Right lobe of liver (tissue), 6 donors: Measurements from ENCODE around the gene NFS1. TPM values are rescaled to one million over a fixed set of nuclear protein-coding genes. Genes with fewer than 3 reads are reported as not detected.

Experiments
- ATAC-seq, 4 donors: fragments of 200-7000 bp; cut with Tn5 transposase; one replicate each; pipeline ENCODE4 v1.9.1; 2020; ENCODE audit warnings: mild to moderate bottlenecking in 4 of 4, moderate library complexity in 4 of 4
- DNase-seq, 3 donors: peaks; one replicate each; pipeline ENCODE4 v3.0.0-alpha.2; 2020
- H3K27ac ChIP-seq, 3 donors: fragments of 200-600 bp; one replicate each; pipeline ENCODE4 v1.8.0; 2022
- H3K27me3 ChIP-seq, 2 donors: fragments of 200-600 bp; one replicate each; pipeline ENCODE4 v1.8.0; 2022
- H3K36me3 ChIP-seq, 4 donors: fragments of 200-600 bp; sonication (generic) in 1 of 4; one replicate each; pipeline versions ENCODE4 v1.5.1 to v1.8.0; 2017 to 2022; ENCODE audit warnings: control low read depth in 1 of 4
- H3K4me1 ChIP-seq, 4 donors: fragments of 200-600 bp; sonication (generic) in 1 of 4; one replicate each; pipeline versions ENCODE4 v1.5.1 to v1.8.0; 2017 to 2022; ENCODE audit warnings: control low read depth in 1 of 4
- H3K4me3 ChIP-seq, 3 donors: fragments of 200-600 bp; one replicate each; pipeline ENCODE4 v1.8.0; 2022
- H3K9me3 ChIP-seq, 4 donors: fragments of 200-600 bp; sonication (generic) in 1 of 4; one replicate each; pipeline versions ENCODE4 v1.5.1 to v1.8.0; 2017 to 2022; ENCODE audit warnings: control low read depth in 1 of 4
- CTCF ChIP-seq, 4 donors: fragments of 200-600 bp in 3 of 4; fragments of 450-650 bp in 1 of 4; IDR thresholded peaks; one replicate each; pipeline versions ENCODE4 v1.5.1 to v1.8.0; 2016 to 2022; ENCODE audit warnings: antibody characterized with exemption in 4 of 4, mild to moderate bottlenecking in 2 of 4
- POLR2A ChIP-seq: fragments of 450-650 bp; IDR thresholded peaks from one replicate; pipeline ENCODE4 v1.6.1; 2017; ENCODE audit warnings: antibody characterized with exemption, mild to moderate bottlenecking
- WGBS: methylation state at CpG from one replicate; pipeline ENCODE4 v1.1.6; 2018; ENCODE audit warnings: low coverage, low lambda C conversion rate; ENCODE audit not compliant: insufficient coverage; ENCODE audit errors: missing lambda C conversion rate; 5-methylcytosine and 5-hydroxymethylcytosine counted together
- intact Hi-C, 2 donors: fragments of 100-400 bp; cut with DNase I; formaldehyde crosslinking; loops; one replicate each; pipeline versions ENCODE4 v1.11.2 to v1.14.1; 2022
- total RNA-seq, 6 experiments: library from RNA; depleted of rRNA in 2 of 6; stranded (reverse); fragments of >200 nt in 2 of 6; fragmentation: NEBNext Ultra II Directional in 3 of 6; extraction: Animal tissue kit (Norgen Biotek cat#: 25700) in 3 of 6; gene quantifications; one replicate each; pipeline versions ENCODE4 v1.1.0 to v1.2.4, GENCODE V29; 2016 to 2023
- donor health status: DM: no; HTN: yes; CAD: no.
- donor health status: DM: no; HTN: no; CAD: no.
- donor health status: DM: no; HTN: no; CAD: no.
- donor health status: DM: no; HTN: yes; CAD: no.
- donor health status: DM: no; HTN: yes; CAD: no.

Gene NFS1
- total RNA-seq, 6 experiments from 2014 or later, result 30.9 to 63.7 (median 44.3) TPM

- H3K9me3 ChIP-seq, result no peaks in the 10 kb centered on the region
- H3K36me3 ChIP-seq, result peaks cover 0 to 27% (median 3%) of the 10 kb centered on the region in 4 donors
Observed at GRCh38 chr20:35653893-35654292, 45.3 kb downstream of the NFS1 start.

GRCh38 chr20:35653430-35653734 lies 45.8 kb downstream of the NFS1 start:
- Histone ChIP-seq H3K9me3 (no peaks in the 10 kb centered on the region), H3K27me3 (no peaks in the 10 kb centered on the region), H3K27ac (no peak overlapping the region), H3K4me1 (peaks cover 0 to 24% (median 4%) of the 10 kb centered on the region in 4 donors), H3K36me3 (peaks cover 0 to 27% (median 3%) of the 10 kb centered on the region in 4 donors), H3K4me3 (no peak overlapping the region)
- intact Hi-C loops, result no loop called here
- WGBS, result 100% methylated on average over 3 of the region's 3 CpGs
- DNase-seq (no peak), ATAC-seq (no peak)
- TF ChIP-seq POLR2A, result no peak
- no peak for TF ChIP-seq CTCF (IDR thresholded peaks at IDR 0.05)

More at GRCh38 chr20:35653893-35654292, 45.3 kb downstream of the NFS1 start:
- no peak overlapping the region for H3K4me3 ChIP-seq
- no peak for TF ChIP-seq CTCF (IDR thresholded peaks at IDR 0.05)
- no peak for TF ChIP-seq POLR2A
- peaks cover 0 to 23% (median 4%) of the 10 kb centered on the region in 4 donors for H3K4me1 ChIP-seq
- ATAC-seq (no peak), DNase-seq (no peak)
- intact Hi-C loops, result no loop called here
- WGBS, result 86% methylated on average over 4 of the region's 4 CpGs
- no peaks in the 10 kb centered on the region for H3K27me3 ChIP-seq
- no peak overlapping the region for H3K27ac ChIP-seq

GRCh38 chr20:35652641-35653429 lies 46.3 kb downstream of the NFS1 start:
- no peak for DNase-seq
- H3K27me3 ChIP-seq, result no peaks in the 10 kb centered on the region
- no peak overlapping the region for H3K4me3 ChIP-seq
- H3K4me1 ChIP-seq, result peaks cover 0 to 19% (median under 1%) of the 10 kb centered on the region in 4 donors
- H3K27ac ChIP-seq, result no peak overlapping the region
- H3K36me3 ChIP-seq, result peaks cover 0 to 27% (median 3%) of the 10 kb centered on the region in 4 donors
- H3K9me3 ChIP-seq, result no peaks in the 10 kb centered on the region
- intact Hi-C loops, result no loop called here
- ATAC-seq, result peak in 1 of 4 donors; percentile 29
- TF ChIP-seq CTCF (IDR thresholded peaks at IDR 0.05), result no peak
- TF ChIP-seq POLR2A, result no peak
- WGBS, result 88% methylated on average over 6 of the region's 13 CpGs

- H3K9me3 ChIP-seq, result no peaks in the 10 kb centered on the region
- H3K27ac ChIP-seq, result no peak overlapping the region
- peaks cover 0 to 27% (median 3%) of the 10 kb centered on the region in 4 donors for H3K36me3 ChIP-seq
- TF ChIP-seq CTCF (IDR thresholded peaks at IDR 0.05) (no peak), POLR2A (no peak)
- ATAC-seq (no peak), DNase-seq (no peak)
- no peak overlapping the region for H3K4me3 ChIP-seq
- intact Hi-C loops, result no loop called here
- peaks cover 0 to 10% (median 0%) of the 10 kb centered on the region in 4 donors for H3K4me1 ChIP-seq
- no peaks in the 10 kb centered on the region for H3K27me3 ChIP-seq
Observed at GRCh38 chr20:35651958-35652357, 47.2 kb downstream of the NFS1 start.
